Measurements from ENCODE around the gene CD300H. TPM values are rescaled to one million over a fixed set of nuclear protein-coding genes. Genes with fewer than 3 reads are reported as not detected.

The CD300H gene
- total and polyA plus RNA-seq, 11 donors: 0.30 to 1.5 (median 0.69) TPM; not detected in 7

DNA sequence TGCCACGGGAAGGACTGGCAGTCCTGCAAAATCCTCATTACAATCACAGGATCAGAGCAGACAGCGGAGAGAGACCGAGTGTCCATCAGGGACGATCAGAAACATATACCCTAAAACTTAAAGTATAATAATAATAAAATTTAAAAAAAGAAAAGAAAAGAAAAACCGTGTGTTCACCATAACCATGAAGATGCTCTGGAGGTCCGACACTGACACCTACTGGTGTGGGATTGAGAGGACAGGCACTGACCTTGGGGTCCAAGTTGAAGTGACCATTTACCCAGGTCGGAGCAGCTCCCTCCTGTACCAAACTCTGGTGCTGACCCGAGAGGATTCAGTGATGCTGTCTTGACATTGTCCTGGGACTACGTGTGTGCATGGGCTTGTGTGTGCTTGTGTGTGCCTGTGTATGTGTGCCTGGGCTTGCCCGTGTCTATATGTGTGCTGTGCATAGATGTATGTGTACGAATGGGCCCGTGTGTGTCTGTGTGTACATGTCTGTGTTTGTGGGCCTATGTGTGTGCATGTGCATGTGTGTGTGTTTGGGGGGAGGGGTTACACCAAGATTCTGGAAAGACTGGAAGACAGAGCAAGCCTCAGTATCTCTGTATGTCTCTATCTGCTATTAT lies 34.7 kb upstream of the CD300H start:
- peaks cover 0 to 24% (median 0%) of the 10 kb centered on the region in 9 donors for H3K27me3 ChIP-seq
- WGBS, 4 donors: 45 to 53% (median 51%) methylated on average over 12 of the region's 12 CpGs
- no peak for TF ChIP-seq POLR2A (IDR thresholded peaks at IDR 0.05)
- TF ChIP-seq, protein P1, sequence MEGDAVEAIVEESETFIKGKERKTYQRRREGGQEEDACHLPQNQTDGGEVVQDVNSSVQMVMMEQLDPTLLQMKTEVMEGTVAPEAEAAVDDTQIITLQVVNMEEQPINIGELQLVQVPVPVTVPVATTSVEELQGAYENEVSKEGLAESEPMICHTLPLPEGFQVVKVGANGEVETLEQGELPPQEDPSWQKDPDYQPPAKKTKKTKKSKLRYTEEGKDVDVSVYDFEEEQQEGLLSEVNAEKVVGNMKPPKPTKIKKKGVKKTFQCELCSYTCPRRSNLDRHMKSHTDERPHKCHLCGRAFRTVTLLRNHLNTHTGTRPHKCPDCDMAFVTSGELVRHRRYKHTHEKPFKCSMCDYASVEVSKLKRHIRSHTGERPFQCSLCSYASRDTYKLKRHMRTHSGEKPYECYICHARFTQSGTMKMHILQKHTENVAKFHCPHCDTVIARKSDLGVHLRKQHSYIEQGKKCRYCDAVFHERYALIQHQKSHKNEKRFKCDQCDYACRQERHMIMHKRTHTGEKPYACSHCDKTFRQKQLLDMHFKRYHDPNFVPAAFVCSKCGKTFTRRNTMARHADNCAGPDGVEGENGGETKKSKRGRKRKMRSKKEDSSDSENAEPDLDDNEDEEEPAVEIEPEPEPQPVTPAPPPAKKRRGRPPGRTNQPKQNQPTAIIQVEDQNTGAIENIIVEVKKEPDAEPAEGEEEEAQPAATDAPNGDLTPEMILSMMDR (IDR thresholded peaks at IDR 0.05): peak; percentile 36 to 71 (median 52)

DNA sequence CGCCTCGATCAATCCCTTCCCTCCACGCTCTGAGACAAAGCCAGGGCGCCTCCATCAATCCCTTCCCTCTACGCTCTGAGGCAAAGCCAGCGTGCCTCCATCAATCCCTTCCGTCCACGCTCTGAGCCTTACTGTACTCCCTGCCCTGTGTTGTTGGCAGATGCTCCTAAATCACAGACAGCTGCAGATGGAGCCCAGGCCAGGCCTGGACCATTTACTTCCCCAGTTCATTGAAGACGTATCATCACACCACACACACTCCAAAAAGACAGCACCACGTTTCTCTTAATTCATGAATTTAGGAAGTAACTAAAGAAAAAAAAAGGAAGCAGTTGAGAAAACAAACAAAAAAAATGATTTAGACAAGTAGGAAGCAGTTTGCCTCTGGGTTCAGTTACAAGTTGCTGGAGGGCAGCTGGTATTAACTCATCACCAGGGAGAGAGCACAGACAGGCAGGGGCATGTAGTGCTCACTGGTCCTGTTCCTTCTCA lies 32.2 kb upstream of the CD300H start:
- H3K9me3 ChIP-seq: no peaks in the 10 kb centered on the region
- no peaks in the 10 kb centered on the region for H3K36me3 ChIP-seq
- no peak overlapping the region for H3K4me3 ChIP-seq
- peak in 2 of 4 donors; percentile 63 to 77 for ATAC-seq
- TF ChIP-seq, protein P1 (IDR thresholded peaks at IDR 0.05): no peak
- no peak for TF ChIP-seq POLR2A (IDR thresholded peaks at IDR 0.05)
- H3K4me1 ChIP-seq: peaks cover 0 to 48% (median 0%) of the 10 kb centered on the region in 12 donors
- whole genome bisulfite sequencing, 4 donors: 37 to 53% (median 42%) methylated on average over 10 of the region's 10 CpGs
- H3K27me3 ChIP-seq: peaks cover 0 to 26% (median 3%) of the 10 kb centered on the region in 9 donors
- peak in 1 of 5 donors; percentile 53 for DNase-seq
- intact Hi-C loops (cut with DNase I): no loop called here
- H3K27ac ChIP-seq: peak overlapping the region in 1 of 12 donors; percentile 63

More for the DNA sequence above, 34.7 kb upstream of the CD300H start:
- DNase-seq (peak in 1 of 5 donors; percentile 26), ATAC-seq (no peak)
- Histone ChIP-seq H3K4me3 (no peak overlapping the region), H3K27ac (no peak overlapping the region), H3K4me1 (peaks cover 0 to 65% (median 0%) of the 10 kb centered on the region in 12 donors), H3K9me3 (no peaks in the 10 kb centered on the region), H3K36me3 (no peaks in the 10 kb centered on the region)
- intact Hi-C loops (cut with DNase I): loop anchor here in 4 of 10 donors (5.0 to 10.0 kb wide), 4 partner anchors 227 to 237 kb away; partner anchors contain the start of genes GPR142 (in 2 of the 4) and BTBD17 (in 1 of the 4)

DNA sequence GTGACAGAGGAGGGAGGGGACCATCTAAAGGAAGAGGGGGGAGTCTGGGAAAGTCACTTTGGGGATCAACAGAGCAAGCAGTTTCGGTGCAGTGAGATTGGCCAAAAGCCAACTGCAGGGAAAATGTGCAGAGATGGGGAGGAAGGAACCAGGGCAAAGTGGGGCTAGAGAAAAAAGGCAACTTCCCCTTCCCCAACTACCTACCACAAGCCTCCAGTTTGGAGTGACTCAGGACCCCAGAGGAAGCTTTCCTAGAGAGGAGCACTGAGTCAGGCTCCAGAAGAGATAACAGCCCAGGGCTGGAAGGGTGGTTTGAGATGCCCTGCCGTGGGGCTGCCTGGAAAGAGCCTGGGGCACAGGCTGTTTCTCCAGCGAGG lies 31.7 kb upstream of the CD300H start:
- ATAC-seq: peak in 1 of 4 donors; percentile 29
- DNase-seq: no peak
- H3K9me3 ChIP-seq: no peaks in the 10 kb centered on the region
- no peak overlapping the region for H3K4me3 ChIP-seq
- intact Hi-C loops (cut with DNase I): no loop called here
- H3K36me3 ChIP-seq: no peaks in the 10 kb centered on the region
- H3K27me3 ChIP-seq: peaks cover 0 to 26% (median 4%) of the 10 kb centered on the region in 9 donors
- WGBS, 4 donors: 12 to 20% (median 18%) methylated on average over 2 to 3 of the region's 3 CpGs
- peak overlapping the region in 1 of 12 donors; percentile 55 for H3K27ac ChIP-seq
- no peak for TF ChIP-seq POLR2A (IDR thresholded peaks at IDR 0.05)
- TF ChIP-seq, protein P1 (IDR thresholded peaks at IDR 0.05): no peak
- H3K4me1 ChIP-seq: peaks cover 0 to 43% (median 0%) of the 10 kb centered on the region in 12 donors

DNA sequence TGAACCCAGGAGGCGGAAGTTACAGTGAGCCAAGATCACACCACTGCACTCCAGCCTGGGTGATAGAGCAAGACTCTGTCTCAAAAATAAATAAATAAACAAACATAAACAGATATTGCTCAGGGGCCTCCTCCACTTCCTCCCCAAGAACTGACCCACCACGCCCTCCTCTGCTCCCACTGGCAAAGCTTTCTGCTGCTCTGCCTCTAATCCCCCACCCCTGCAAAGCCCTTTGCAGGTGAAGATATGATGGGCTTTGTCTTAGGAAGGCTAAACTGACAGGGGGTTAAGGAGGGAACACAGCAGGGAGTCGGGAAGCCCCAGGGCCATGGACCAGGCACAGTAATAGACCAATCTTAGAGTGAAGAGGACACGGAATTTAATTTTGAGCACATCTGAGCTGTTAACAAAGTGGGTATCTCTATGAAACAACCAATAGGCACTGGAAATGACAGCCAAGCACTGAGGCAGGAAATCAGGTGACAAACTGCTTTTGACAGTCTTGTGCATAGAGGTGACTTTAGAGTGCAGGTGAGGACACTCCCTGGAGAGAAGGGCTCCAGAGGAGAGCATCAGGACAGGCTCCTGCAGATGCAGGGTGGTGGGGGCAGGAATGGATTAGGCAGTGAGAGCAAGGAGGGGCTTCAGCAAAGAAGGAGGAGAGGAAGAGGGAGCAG lies 31.2 kb upstream of the CD300H start:
- intact Hi-C loops (cut with DNase I): no loop called here
- Histone ChIP-seq H3K36me3 (no peaks in the 10 kb centered on the region), H3K27ac (no peak overlapping the region), H3K9me3 (no peaks in the 10 kb centered on the region), H3K4me3 (no peak overlapping the region), H3K4me1 (peaks cover 0 to 38% (median 0%) of the 10 kb centered on the region in 12 donors), H3K27me3 (peaks cover 0 to 28% (median 4%) of the 10 kb centered on the region in 9 donors)
- ATAC-seq (no peak), DNase-seq (no peak)
- TF ChIP-seq, protein P1 (IDR thresholded peaks at IDR 0.05): no peak
- 72 to 78% (median 75%) methylated on average over 4 of the region's 4 CpGs for WGBS, 4 donors
